DOHH2 (cell line): ENCODE data around the gene AFF2.

Experiments
- H3F3A ChIP-seq: fragments of 200-600 bp; sonication (generic), shearing (Covaris generic); 2 replicates; pipeline ENCODE4 v1.6.0; 2016; ENCODE audit warnings: antibody characterized with exemption, mild to moderate bottlenecking; ENCODE audit not compliant: control insufficient read depth, insufficient read depth
- H3K27ac ChIP-seq: fragments of 200-600 bp; sonication (generic); 2 replicates; pipeline ENCODE4 v1.5.1; 2014; ENCODE audit warnings: low read depth, mild to moderate bottlenecking, low read length, moderate library complexity
- H3K27me3 ChIP-seq: fragments of 200-600 bp; sonication (generic); 2 replicates; pipeline ENCODE4 v1.6.1; 2014; ENCODE audit warnings: mild to moderate bottlenecking, low read length, mixed read lengths; ENCODE audit not compliant: control insufficient read depth
- H3K36me3 ChIP-seq: fragments of 200-600 bp; sonication (generic); 2 replicates; pipeline ENCODE4 v1.6.1; 2014; ENCODE audit warnings: mild to moderate bottlenecking, low read length, moderate library complexity, mixed read lengths; ENCODE audit not compliant: control insufficient read depth
- H3K4me1 ChIP-seq: fragments of 200-600 bp; sonication (generic); 2 replicates; pipeline ENCODE4 v1.6.1; 2014; ENCODE audit warnings: mild to moderate bottlenecking, low read length, mixed read lengths; ENCODE audit not compliant: control insufficient read depth
- H3K4me2 ChIP-seq: fragments of 200-600 bp; sonication (generic); 2 replicates; pipeline ENCODE4 v1.6.0; 2014; ENCODE audit warnings: mild to moderate bottlenecking, low read length, moderate library complexity
- H3K4me3 ChIP-seq: fragments of 200-600 bp; sonication (generic); 2 replicates; pipeline ENCODE4 v1.5.1; 2014; ENCODE audit warnings: mild to moderate bottlenecking, low read length, mixed read lengths
- H3K79me2 ChIP-seq: fragments of 200-600 bp; sonication (generic); 2 replicates; pipeline ENCODE4 v1.6.1; 2014; ENCODE audit warnings: mild to moderate bottlenecking, low read length, mixed read lengths; ENCODE audit not compliant: control insufficient read depth
- H3K9me2 ChIP-seq: fragments of 200-600 bp; sonication (generic); replicated peaks from 2 replicates; pipeline ENCODE4 v1.6.1; 2014; ENCODE audit warnings: mild to moderate bottlenecking, low read length, mixed read lengths; ENCODE audit not compliant: control insufficient read depth
- H3K9me3 ChIP-seq: fragments of 200-600 bp; sonication (generic); 2 replicates; pipeline ENCODE4 v1.6.1; 2014; ENCODE audit warnings: antibody characterized with exemption, low read length, mixed read lengths; ENCODE audit not compliant: control insufficient read depth, insufficient read depth
- H4K20me1 ChIP-seq: fragments of 200-600 bp; sonication (generic); 2 replicates; pipeline ENCODE4 v1.6.0; 2014; ENCODE audit warnings: low read depth, mild to moderate bottlenecking, antibody characterized with exemption, low read length, moderate library complexity; ENCODE audit not compliant: control insufficient read depth, insufficient read depth
- EZH2phosphoT487 ChIP-seq: fragments of 200-600 bp; sonication (generic); IDR thresholded peaks from 2 replicates; pipeline ENCODE4 v1.6.1; 2017; ENCODE audit warnings: borderline replicate concordance, mild to moderate bottlenecking, antibody characterized with exemption, low read length, moderate library complexity, mixed read lengths
- TF ChIP-seq, protein P1 (sequence below): fragments of 200-600 bp; sonication (generic); IDR thresholded peaks from one replicate; pipeline ENCODE4 v1.5.1; 2014; ENCODE audit warnings: antibody characterized with exemption, mild to moderate bottlenecking, low read depth, low read length; ENCODE audit not compliant: poor library complexity, severe bottlenecking

Gene AFF2

DNA sequence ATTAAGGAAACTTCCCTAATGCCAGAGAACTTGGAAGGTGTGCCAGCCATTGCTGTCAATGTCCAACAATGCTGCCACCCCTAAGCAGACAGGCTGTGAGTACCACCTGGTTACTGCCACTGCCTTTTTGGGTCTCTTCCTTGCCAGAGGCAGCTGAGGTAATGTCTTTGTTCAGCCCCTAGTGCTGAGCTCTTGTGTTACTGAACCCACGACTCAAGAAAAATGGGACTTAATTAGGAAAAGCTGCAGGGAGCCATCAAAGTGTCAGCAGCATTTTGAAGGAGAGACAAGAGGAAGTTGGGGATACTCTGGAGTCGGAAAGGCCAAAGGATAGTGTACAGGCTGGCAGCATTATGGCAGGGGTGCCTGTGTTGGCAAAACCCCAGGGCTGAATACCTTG is 283.7 kb downstream of the AFF2 start:
- no peak overlapping the region for H3K27ac ChIP-seq
- H3K4me2 ChIP-seq = peak overlapping the region; percentile 50
- no peaks in the 10 kb centered on the region for H3K9me3 ChIP-seq
- TF ChIP-seq EZH2phosphoT487 = no peak
- TF ChIP-seq, protein P1, sequence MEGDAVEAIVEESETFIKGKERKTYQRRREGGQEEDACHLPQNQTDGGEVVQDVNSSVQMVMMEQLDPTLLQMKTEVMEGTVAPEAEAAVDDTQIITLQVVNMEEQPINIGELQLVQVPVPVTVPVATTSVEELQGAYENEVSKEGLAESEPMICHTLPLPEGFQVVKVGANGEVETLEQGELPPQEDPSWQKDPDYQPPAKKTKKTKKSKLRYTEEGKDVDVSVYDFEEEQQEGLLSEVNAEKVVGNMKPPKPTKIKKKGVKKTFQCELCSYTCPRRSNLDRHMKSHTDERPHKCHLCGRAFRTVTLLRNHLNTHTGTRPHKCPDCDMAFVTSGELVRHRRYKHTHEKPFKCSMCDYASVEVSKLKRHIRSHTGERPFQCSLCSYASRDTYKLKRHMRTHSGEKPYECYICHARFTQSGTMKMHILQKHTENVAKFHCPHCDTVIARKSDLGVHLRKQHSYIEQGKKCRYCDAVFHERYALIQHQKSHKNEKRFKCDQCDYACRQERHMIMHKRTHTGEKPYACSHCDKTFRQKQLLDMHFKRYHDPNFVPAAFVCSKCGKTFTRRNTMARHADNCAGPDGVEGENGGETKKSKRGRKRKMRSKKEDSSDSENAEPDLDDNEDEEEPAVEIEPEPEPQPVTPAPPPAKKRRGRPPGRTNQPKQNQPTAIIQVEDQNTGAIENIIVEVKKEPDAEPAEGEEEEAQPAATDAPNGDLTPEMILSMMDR = no peak
- H4K20me1 ChIP-seq = no peaks in the 10 kb centered on the region
- H3K79me2 ChIP-seq = peaks cover 63% of the 10 kb centered on the region
- H3K9me2 ChIP-seq = no peaks in the 10 kb centered on the region
- no peaks in the 10 kb centered on the region for H3K27me3 ChIP-seq
- H3K4me1 ChIP-seq = peaks cover 60% of the 10 kb centered on the region
- H3F3A ChIP-seq = no peaks in the 10 kb centered on the region
- H3K36me3 ChIP-seq = peaks cover 20% of the 10 kb centered on the region
- H3K4me3 ChIP-seq = 0 out of 2 replicates have a peak overlapping the region, but pooled peaks have one; percentile 24

DNA sequence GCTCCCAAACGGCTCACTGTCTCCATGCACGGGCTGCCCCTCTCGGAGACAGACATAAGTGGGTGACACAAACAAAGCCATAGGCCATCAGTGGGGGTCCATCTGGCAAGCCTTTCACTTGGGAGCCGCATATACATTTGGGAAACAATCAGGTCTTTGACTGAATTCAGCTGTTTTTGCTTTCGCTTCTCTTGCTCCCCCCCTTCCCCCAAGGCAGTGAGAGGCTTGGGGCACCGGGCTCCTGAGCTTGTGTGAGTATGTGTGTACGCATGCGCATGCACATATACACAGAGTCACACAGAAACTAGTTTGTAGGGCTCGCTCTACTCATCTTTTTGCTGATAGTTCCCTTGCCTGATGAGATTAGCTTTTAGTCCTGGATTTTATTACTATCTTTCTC is 284.4 kb downstream of the AFF2 start:
- no peaks in the 10 kb centered on the region for H3K27me3 ChIP-seq
- TF ChIP-seq, protein P1 = no peak
- TF ChIP-seq EZH2phosphoT487 = no peak
- peaks cover 65% of the 10 kb centered on the region for H3K79me2 ChIP-seq
- no peak overlapping the region for H3K27ac ChIP-seq
- no peaks in the 10 kb centered on the region for H3F3A ChIP-seq
- H3K9me3 ChIP-seq = no peaks in the 10 kb centered on the region
- H4K20me1 ChIP-seq = no peaks in the 10 kb centered on the region
- H3K36me3 ChIP-seq = peaks cover 23% of the 10 kb centered on the region
- peak overlapping the region; percentile 50 for H3K4me2 ChIP-seq
- no peaks in the 10 kb centered on the region for H3K9me2 ChIP-seq
- H3K4me3 ChIP-seq = peak overlapping the region; percentile 24; the same call in 1 of the 2 replicates
- peaks cover 60% of the 10 kb centered on the region for H3K4me1 ChIP-seq

DNA sequence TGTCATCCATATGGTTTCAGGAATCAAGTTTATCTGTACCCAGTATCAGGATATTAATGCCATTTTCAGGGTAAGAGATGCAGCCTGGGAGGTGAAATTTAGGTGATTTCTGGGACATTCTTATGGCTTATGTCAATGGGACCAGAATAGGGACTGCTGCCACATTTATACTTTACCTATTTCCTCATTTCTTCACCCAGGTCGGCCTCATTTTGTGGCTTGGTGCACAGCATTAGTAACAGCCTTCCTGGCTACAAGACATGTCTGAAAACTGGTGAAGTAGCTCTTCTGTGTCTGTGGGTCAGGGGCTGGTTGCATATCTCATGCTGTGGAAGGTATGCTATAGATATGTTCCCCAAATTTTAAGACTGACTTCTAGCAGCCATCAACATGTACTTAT is 284.8 kb downstream of the AFF2 start:
- H3K27me3 ChIP-seq = no peaks in the 10 kb centered on the region
- H3K27ac ChIP-seq = no peak overlapping the region
- H4K20me1 ChIP-seq = no peaks in the 10 kb centered on the region
- peak overlapping the region; percentile 50 for H3K4me2 ChIP-seq
- H3K4me3 ChIP-seq = peak overlapping the region; percentile 24; the same call in 1 of the 2 replicates
- H3K79me2 ChIP-seq = peaks cover 65% of the 10 kb centered on the region
- no peaks in the 10 kb centered on the region for H3F3A ChIP-seq
- H3K9me3 ChIP-seq = no peaks in the 10 kb centered on the region
- H3K36me3 ChIP-seq = peaks cover 25% of the 10 kb centered on the region
- TF ChIP-seq, protein P1 = no peak
- TF ChIP-seq EZH2phosphoT487 = no peak
- no peaks in the 10 kb centered on the region for H3K9me2 ChIP-seq
- H3K4me1 ChIP-seq = peaks cover 60% of the 10 kb centered on the region
